TTC549 (cell line): ENCODE measurements around the gene TSPAN13.

ENCODE experiments used
- FAIRE-seq: peaks from 2 replicates; lab custom pipeline; 2012; peaks lifted over from hg19 to GRCh38; lab: Jason Lieb, UNC

TSPAN13 gene

GRCh38 chr7:16815001-16815400 lies 61.4 kb downstream of the TSPAN13 start:
- FAIRE-seq = no peak

- no peak for FAIRE-seq
Measured at GRCh38 chr7:16816824-16817223, 63.3 kb downstream of the TSPAN13 start.

GRCh38 chr7:16817536-16817935 lies 64.0 kb downstream of the TSPAN13 start:
- no peak for FAIRE-seq

DNA sequence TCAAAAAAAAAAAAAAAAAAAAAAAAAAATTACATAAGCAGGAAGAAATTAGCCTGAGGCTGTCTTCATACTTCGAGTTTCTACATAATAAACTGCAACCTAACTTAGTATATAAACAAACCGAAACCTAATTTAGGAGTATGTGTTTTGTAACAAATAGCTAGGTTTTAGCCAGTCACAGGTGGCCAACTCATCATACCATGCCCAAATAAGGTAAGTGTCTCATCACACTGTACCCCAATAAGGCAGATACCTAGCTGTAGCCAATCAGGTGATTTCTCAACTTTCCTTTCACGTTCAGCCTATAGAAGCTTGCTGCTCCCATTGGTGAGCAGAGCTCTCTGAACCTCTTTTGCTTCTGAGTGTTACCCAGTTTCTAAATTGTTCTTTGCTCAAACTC lies 65.2 kb downstream of the TSPAN13 start:
- FAIRE-seq = no peak

- FAIRE-seq = no peak
Measured at GRCh38 chr7:16822029-16822428, 68.5 kb downstream of the TSPAN13 start.

DNA sequence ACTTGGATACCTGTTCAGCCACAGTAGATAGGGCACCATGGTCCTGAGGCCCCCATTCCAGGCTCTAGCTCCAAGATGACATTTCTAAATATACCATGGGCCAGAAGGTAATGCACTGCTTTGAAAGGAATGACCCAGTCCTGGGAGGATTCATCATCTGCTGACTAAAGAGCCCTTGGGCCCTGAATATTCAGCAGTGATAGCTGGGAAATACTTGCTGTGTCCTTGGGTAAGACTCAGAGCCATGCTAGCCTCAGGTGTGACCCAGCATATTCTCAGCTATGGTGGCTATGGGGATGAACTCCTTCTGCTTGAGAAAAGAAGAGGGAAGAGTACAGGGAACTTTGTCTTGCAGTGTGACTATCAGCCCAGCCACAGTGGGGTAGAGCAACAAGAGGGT lies 72.5 kb downstream of the TSPAN13 start:
- FAIRE-seq = no peak

DNA sequence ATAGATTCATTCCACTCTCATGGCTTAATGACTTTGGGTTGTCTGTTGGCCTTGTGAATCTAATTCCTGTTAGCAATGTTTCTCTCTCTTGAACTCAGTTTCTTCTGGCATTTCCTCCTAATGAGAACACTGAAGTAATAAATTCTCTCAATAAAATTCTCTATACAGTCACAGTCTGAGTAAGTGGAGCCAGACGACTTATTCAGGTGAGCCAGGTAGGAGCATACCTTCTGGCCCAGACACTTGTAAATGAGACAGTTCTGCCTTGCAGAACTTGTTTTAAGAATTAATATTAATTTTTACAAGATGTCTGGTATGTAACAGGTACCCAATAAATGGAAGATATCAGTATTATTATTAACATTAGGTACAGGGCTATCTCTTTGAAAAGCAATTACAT lies 79.8 kb downstream of the TSPAN13 start:
- no peak for FAIRE-seq
